Heart left ventricle (tissue), 16 donors: ENCODE measurements around the gene BLVRB. TPM values are rescaled to one million over a fixed set of nuclear protein-coding genes. Genes with fewer than 3 reads are reported as not detected.

Source experiments
- ATAC-seq, 4 donors: fragments of 200-7000 bp; cut with Tn5 transposase; one replicate each; pipeline ENCODE4 v1.9.1; 2020 to 2022; ENCODE audit warnings: moderate library complexity in 4 of 4, mild to moderate bottlenecking in 3 of 4, moderate number of reproducible peaks in 1 of 4
- DNase-seq, 5 donors: peaks; one replicate each; pipeline ENCODE4 v3.0.0-alpha.2; 2020
- H3K27ac ChIP-seq, 12 donors: fragments of 200-600 bp; sonication (generic) in 4 of 12; one replicate each; pipeline versions ENCODE4 v1.5.0 to v1.8.0; 2016 to 2022; ENCODE audit warnings: mild to moderate bottlenecking in 2 of 12
- H3K27me3 ChIP-seq, 9 donors: fragments of 200-600 bp; sonication (generic) in 2 of 9; one replicate each; pipeline versions ENCODE4 v1.5.1 to v1.8.0; 2016 to 2022; ENCODE audit warnings: mild to moderate bottlenecking in 3 of 9
- H3K36me3 ChIP-seq, 9 donors: fragments of 200-600 bp; sonication (generic) in 2 of 9; one replicate each; pipeline versions ENCODE4 v1.5.0 to v1.8.0; 2018 to 2022; ENCODE audit warnings: mild to moderate bottlenecking in 2 of 9
- H3K4me1 ChIP-seq, 12 donors: fragments of 200-600 bp; sonication (generic) in 4 of 12; one replicate each; pipeline versions ENCODE4 v1.5.0 to v1.8.0; 2016 to 2022; ENCODE audit warnings: mild to moderate bottlenecking in 3 of 12
- H3K4me3 ChIP-seq, 12 donors: fragments of 200-600 bp; sonication (generic) in 4 of 12; one replicate each; pipeline versions ENCODE4 v1.5.0 to v1.8.0; 2017 to 2022; ENCODE audit warnings: mild to moderate bottlenecking in 9 of 12, moderate library complexity in 4 of 12
- H3K9me3 ChIP-seq, 12 donors: fragments of 200-600 bp; sonication (generic) in 4 of 12; one replicate each; pipeline versions ENCODE4 v1.5.0 to v1.8.0; 2016 to 2022; ENCODE audit warnings: mild to moderate bottlenecking in 1 of 12
- CTCF ChIP-seq, 12 donors: fragments of 200-600 bp; sonication (generic) in 4 of 12; IDR thresholded peaks; one replicate each; pipeline versions ENCODE4 v1.5.0 to v1.8.0; 2018 to 2022; ENCODE audit warnings: antibody characterized with exemption in 12 of 12, mild to moderate bottlenecking in 5 of 12
- POLR2A ChIP-seq, 2 donors: fragments of 450-650 bp; IDR thresholded peaks; one replicate each; pipeline ENCODE4 v1.6.1; 2017; ENCODE audit warnings: antibody characterized with exemption in 2 of 2, mild to moderate bottlenecking in 2 of 2, moderate library complexity in 2 of 2
- WGBS, 4 donors: extraction: QIAGEN DNeasy Blood & Tissue Kit in 2 of 4; methylation state at CpG; one replicate each; pipeline versions ENCODE4 v1.1.5 to v1.1.7; 2013 to 2018; 5-methylcytosine and 5-hydroxymethylcytosine counted together
- intact Hi-C, 10 donors: fragments of 100-400 bp; cut with DNase I; formaldehyde crosslinking; loops; one replicate each; pipeline versions ENCODE4 v1.11.1 to v1.14.2; 2022
- polyA plus RNA-seq, 2 donors: library from polyadenylated mRNA; stranded (reverse); fragments of 200-250 nt; gene quantifications; one replicate each; pipeline ENCODE4 v1.2.3, GENCODE V29; 2013
- total RNA-seq, 9 donors: library from RNA; depleted of rRNA in 2 of 9; stranded (reverse); fragments of >200 nt in 2 of 9; fragmentation: NEBNext Ultra II Directional in 3 of 9; extraction: Animal tissue kit (Norgen Biotek cat#: 25700) in 3 of 9; gene quantifications; one replicate each; pipeline versions ENCODE4 v1.1.0 to v1.2.4, GENCODE V29; 2016 to 2023
- donor health status: ischemic (EF 13 %, LVEDD 7.1; RV severe dilation, severe dysfunction).
- donor health status: healthy with polysubstance abuse.
- donor health status: DM: no; HTN: yes; CAD: no.
- donor health status: DM: no; HTN: no; CAD: no.
- donor health status: ischemic (EF 25% LVEDD 6.9; RV normal size, moderate dysfunction).
- donor health status: ischemic (EF 25% LVEDD 5.7; RV mildly dilated, moderate dysfunction).
- donor health status: healthy.
- donor health status: DM: yes; HTN: yes; CAD: no.
- donor health status: ischemic (EF 35%, LVEDD 5.7; RV mildly dilated, moderate dysfunction).
- donor health status: nonischemic (EF 11% LVEDD 7.7; RV severe dilation, severe dysfunction).
- donor health status: DM: yes; HTN: yes; CAD: no.
- donor health status: PGD.
- donor health status: ischemic (EF 29% LVEDD 5.4; RV normal size, mild dysfunction).
- donor health status: nonischemic (EF 23%, LVEDD 6.1; RV moderate dilation, normal function).

BLVRB gene
- total and polyA plus RNA-seq, 11 donors = 76.3 to 330 (median 111) TPM

- no peak for TF ChIP-seq CTCF (IDR thresholded peaks at IDR 0.05)
- no peak for TF ChIP-seq POLR2A (IDR thresholded peaks at IDR 0.05)
- peaks cover 9 to 68% (median 32%) of the 10 kb centered on the region in 12 donors for H3K4me1 ChIP-seq
- DNase-seq = peak in 1 of 5 donors; percentile 18
- no peak for ATAC-seq
- H3K27me3 ChIP-seq = no peaks in the 10 kb centered on the region
- intact Hi-C loops = no loop called here
- peak within 1 kb of the TSS in 8 of 12 donors; percentile 79 to 97 (median 92) for H3K27ac ChIP-seq
- WGBS, 4 donors = 49 to 51% (median 50%) methylated on average over 12 to 18 of the region's 18 CpGs
- H3K4me3 ChIP-seq = peak within 1 kb of the TSS in 1 of 12 donors; percentile 4
- H3K36me3 ChIP-seq = no peaks in the 10 kb centered on the region
- no peaks in the 10 kb centered on the region for H3K9me3 ChIP-seq
These were observed 52.2 kb downstream of the BLVRB start, which contains the start of gene PRX for GRCh38 chr19:40413291-40413845. PRX (minus strand) TSS chr19:40413378; CDS start chr19:40407932, 5,446 bp downstream.

- peak overlapping the region in 1 of 12 donors; percentile 4 for H3K4me3 ChIP-seq
- peak in 1 of 5 donors; percentile 7 for DNase-seq
- no peaks in the 10 kb centered on the region for H3K36me3 ChIP-seq
- no peaks in the 10 kb centered on the region for H3K9me3 ChIP-seq
- peaks cover 11 to 72% (median 33%) of the 10 kb centered on the region in 12 donors for H3K4me1 ChIP-seq
- intact Hi-C loops = no loop called here
- no peak for ATAC-seq
- no peaks in the 10 kb centered on the region for H3K27me3 ChIP-seq
- H3K27ac ChIP-seq = peak overlapping the region in 3 of 12 donors; percentile 92 to 97 (median 94)
- 83 to 91% (median 86%) methylated on average over 4 of the region's 4 CpGs for WGBS, 4 donors
- TF ChIP-seq POLR2A (IDR thresholded peaks at IDR 0.05) = no peak
- no peak for TF ChIP-seq CTCF (IDR thresholded peaks at IDR 0.05)
These were observed 52.7 kb downstream of the BLVRB start for GRCh38 chr19:40412866-40413265.

GRCh38 chr19:40411958-40412499 is 53.5 kb downstream of the BLVRB start:
- peak in 1 of 5 donors; percentile 27 for DNase-seq
- peak overlapping the region; percentile 76 to 97 (median 92) for H3K27ac ChIP-seq
- ATAC-seq = peak; percentile 6 to 32 (median 14)
- H3K4me3 ChIP-seq = peak overlapping the region in 1 of 12 donors; percentile 5
- no peaks in the 10 kb centered on the region for H3K9me3 ChIP-seq
- TF ChIP-seq POLR2A (IDR thresholded peaks at IDR 0.05) = no peak
- TF ChIP-seq CTCF (IDR thresholded peaks at IDR 0.05) = no peak
- no peaks in the 10 kb centered on the region for H3K36me3 ChIP-seq
- H3K4me1 ChIP-seq = peaks cover 6 to 65% (median 26%) of the 10 kb centered on the region in 12 donors
- WGBS, 4 donors = 50 to 63% (median 58%) methylated on average over 8 of the region's 8 CpGs
- intact Hi-C loops = no loop called here
- no peaks in the 10 kb centered on the region for H3K27me3 ChIP-seq

- peak in 4 of 5 donors; percentile 64 to 86 (median 77) for DNase-seq
- WGBS, 4 donors = 29 to 38% (median 35%) methylated on average over 14 to 16 of the region's 16 CpGs
These were observed 54.3 kb downstream of the BLVRB start for GRCh38 chr19:40411125-40411842.

More at GRCh38 chr19:40411125-40411842, 54.3 kb downstream of the BLVRB start:
- Histone ChIP-seq H3K4me1 (peaks cover 6 to 59% (median 21%) of the 10 kb centered on the region in 12 donors), H3K27me3 (no peaks in the 10 kb centered on the region), H3K9me3 (no peaks in the 10 kb centered on the region), H3K27ac (peak overlapping the region; percentile 76 to 97 (median 92)), H3K36me3 (no peaks in the 10 kb centered on the region), H3K4me3 (peak overlapping the region in 1 of 12 donors; percentile 5)
- peak; percentile 93 to 96 (median 94) for ATAC-seq
- TF ChIP-seq CTCF (IDR thresholded peaks at IDR 0.05) = no peak
- no peak for TF ChIP-seq POLR2A (IDR thresholded peaks at IDR 0.05)
- intact Hi-C loops = no loop called here
